Lower lobe of right lung (tissue), 2 donors: ENCODE measurements around the gene CMIP. TPM values are rescaled to one million over a fixed set of nuclear protein-coding genes. Genes with fewer than 3 reads are reported as not detected.
A peak's percentile ranks its signal among the peaks of the same experiment; 100 is the strongest.

Source experiments
- ATAC-seq, 2 donors: fragments of 200-7000 bp; cut with Tn5 transposase; one replicate each; pipeline ENCODE4 v1.9.1; 2020 to 2022; ENCODE audit warnings: mild to moderate bottlenecking in 2 of 2, moderate library complexity in 2 of 2
- DNase-seq: peaks from one replicate; pipeline ENCODE4 v3.0.0-alpha.2; 2020
- H3K27ac ChIP-seq: fragments of 200-600 bp; one replicate; pipeline ENCODE4 v1.8.0; 2022
- H3K27me3 ChIP-seq: fragments of 200-600 bp; one replicate; pipeline ENCODE4 v1.8.0; 2022; ENCODE audit warnings: low read depth
- H3K36me3 ChIP-seq: fragments of 200-600 bp; one replicate; pipeline ENCODE4 v1.8.0; 2022; ENCODE audit warnings: mild to moderate bottlenecking
- H3K4me1 ChIP-seq: fragments of 200-600 bp; one replicate; pipeline ENCODE4 v1.8.0; 2022
- H3K4me3 ChIP-seq: fragments of 200-600 bp; one replicate; pipeline ENCODE4 v1.8.0; 2022; ENCODE audit warnings: mild to moderate bottlenecking
- H3K9me3 ChIP-seq: fragments of 200-600 bp; one replicate; pipeline ENCODE4 v1.8.0; 2022
- CTCF ChIP-seq: fragments of 200-600 bp; IDR thresholded peaks from one replicate; pipeline ENCODE4 v1.8.0; 2022; ENCODE audit warnings: antibody characterized with exemption, mild to moderate bottlenecking
- intact Hi-C: fragments of 100-400 bp; cut with DNase I; formaldehyde crosslinking; loops from one replicate; pipeline ENCODE4 v1.11.0; 2022
- total RNA-seq: library from RNA; stranded (reverse); fragmentation: NEBNext Ultra II Directional; extraction: Animal tissue kit (Norgen Biotek cat#: 25700); gene quantifications from one replicate; pipeline ENCODE4 v1.2.1, GENCODE V29; 2021
- donor health status: DM: no; HTN: yes; CAD: no; lungs with severe emphysema.

The CMIP gene
- total RNA-seq, 1 donor from 2014 or later = 77.4 TPM

- no peaks in the 10 kb centered on the region for H3K9me3 ChIP-seq
- intact Hi-C loops = no loop called here
- no peaks in the 10 kb centered on the region for H3K27me3 ChIP-seq
- no peaks in the 10 kb centered on the region for H3K36me3 ChIP-seq
- H3K4me3 ChIP-seq = no peak overlapping the region
- DNase-seq = no peak
- ATAC-seq = no peak
- no peak for TF ChIP-seq CTCF
- H3K27ac ChIP-seq = peak overlapping the region; percentile 67
- H3K4me1 ChIP-seq = peaks cover 96% of the 10 kb centered on the region
Measured at GRCh38 chr16:81491541-81492188, 47.1 kb downstream of the CMIP start.

GRCh38 chr16:81492311-81492761 is 47.7 kb downstream of the CMIP start:
- TF ChIP-seq CTCF = no peak
- Histone ChIP-seq H3K27ac (peak overlapping the region; percentile 67), H3K4me3 (no peak overlapping the region), H3K4me1 (peaks cover 96% of the 10 kb centered on the region), H3K36me3 (no peaks in the 10 kb centered on the region), H3K9me3 (no peaks in the 10 kb centered on the region), H3K27me3 (no peaks in the 10 kb centered on the region)
- DNase-seq = no peak
- intact Hi-C loops = no loop called here
- no peak for ATAC-seq

GRCh38 chr16:81492965-81493754 is 48.6 kb downstream of the CMIP start:
- no peak overlapping the region for H3K4me3 ChIP-seq
- H3K27me3 ChIP-seq = no peaks in the 10 kb centered on the region
- no peaks in the 10 kb centered on the region for H3K9me3 ChIP-seq
- peak overlapping the region; percentile 67 for H3K27ac ChIP-seq
- DNase-seq (no peak), ATAC-seq (no peak)
- intact Hi-C loops = no loop called here
- peaks cover 96% of the 10 kb centered on the region for H3K4me1 ChIP-seq
- TF ChIP-seq CTCF = no peak
- H3K36me3 ChIP-seq = no peaks in the 10 kb centered on the region

- intact Hi-C loops = no loop called here
- peak; percentile 50 to 55 for ATAC-seq
Measured at GRCh38 chr16:81493755-81494433, 49.3 kb downstream of the CMIP start.

More at GRCh38 chr16:81493755-81494433, 49.3 kb downstream of the CMIP start:
- Histone ChIP-seq H3K4me3 (no peak overlapping the region), H3K4me1 (peaks cover 96% of the 10 kb centered on the region), H3K27ac (peak overlapping the region; percentile 67), H3K36me3 (no peaks in the 10 kb centered on the region), H3K27me3 (no peaks in the 10 kb centered on the region), H3K9me3 (no peaks in the 10 kb centered on the region)
- TF ChIP-seq CTCF = no peak
- no peak for DNase-seq
